Forelimb muscle (tissue), 1 donor: ENCODE measurements around the gene RNASEH1. TPM values are rescaled to one million over a fixed set of nuclear protein-coding genes. Genes with fewer than 3 reads are reported as not detected.
"Not testable (repeated sequence)": the region's sequence is repeated elsewhere in the genome, so short reads cannot be mapped to it uniquely, and the experiment has no call there.

ENCODE experiments used
- DNase-seq: peaks from one replicate; pipeline ENCODE4 v3.0.0-alpha.2; 2013; ENCODE audit warnings: low read depth
- polyA plus RNA-seq: library from polyadenylated mRNA; unstranded; fragments of 120-200 nt; gene quantifications from one replicate; pipeline ENCODE4 v1.2.1, GENCODE V29; 2013; ENCODE audit not compliant: insufficient read length

The RNASEH1 gene
- polyA plus RNA-seq, 1 donor: 18.5 TPM

GRCh38 chr2:3519255-3520205, 38.6 kb downstream of the RNASEH1 start, which contains the start of gene ADI1:
TSS of gene ADI1 (minus strand) at chr2:3519531. CDS start at chr2:3519487, 44 bp downstream.
- no peak for DNase-seq

- peak; percentile 96 for DNase-seq
These were observed 39.5 kb downstream of the RNASEH1 start for GRCh38 chr2:3518496-3519254.

GRCh38 chr2:3517948-3518495, 40.1 kb downstream of the RNASEH1 start:
- no peak for DNase-seq

- DNase-seq: no peak
These were observed 41.3 kb downstream of the RNASEH1 start for GRCh38 chr2:3516831-3517230.

- not testable (repeated sequence) for DNase-seq
These were observed 42.7 kb downstream of the RNASEH1 start for GRCh38 chr2:3515438-3515837.

- no peak for DNase-seq
These were observed 44.9 kb downstream of the RNASEH1 start for GRCh38 chr2:3513026-3513810.

GRCh38 chr2:3512086-3512485, 46.0 kb downstream of the RNASEH1 start:
- no peak for DNase-seq

- DNase-seq: no peak
These were observed 52.4 kb downstream of the RNASEH1 start for GRCh38 chr2:3505771-3506170.

GRCh38 chr2:3504741-3505140, 53.4 kb downstream of the RNASEH1 start:
- no peak for DNase-seq

GRCh38 chr2:3503483-3503882, 54.6 kb downstream of the RNASEH1 start:
- no peak for DNase-seq

- no peak for DNase-seq
These were observed 55.1 kb downstream of the RNASEH1 start for GRCh38 chr2:3503046-3503445.

GRCh38 chr2:3500326-3500899, 57.7 kb downstream of the RNASEH1 start:
- DNase-seq: no peak

- no peak for DNase-seq
These were observed 59.2 kb downstream of the RNASEH1 start for GRCh38 chr2:3498783-3499394.

GRCh38 chr2:3496708-3497080, 61.4 kb downstream of the RNASEH1 start:
- not testable (repeated sequence) for DNase-seq

Other genes with a start within 250 kb of the RNASEH1 start
- gene EIPR1, start 180.5 kb downstream of the RNASEH1 start, polyA plus RNA-seq: 18.9 TPM
- 68.5 TPM for gene TRAPPC12, start 178.6 kb downstream of the RNASEH1 start, polyA plus RNA-seq
- 63.2 TPM for gene ADI1, start 38.8 kb downstream of the RNASEH1 start, polyA plus RNA-seq
- 2,045 TPM for gene RPS7, start 16.9 kb upstream of the RNASEH1 start, polyA plus RNA-seq
- 0.40 TPM for gene COLEC11, start 36.8 kb upstream of the RNASEH1 start, polyA plus RNA-seq
- gene ALLC, start 99.9 kb upstream of the RNASEH1 start, polyA plus RNA-seq: not detected
- gene DCDC2C, start 145.2 kb upstream of the RNASEH1 start, polyA plus RNA-seq: 0.46 TPM